ENCODE results near the gene DDX49.
"Not testable (repeated sequence)": the region's sequence is repeated elsewhere in the genome, so short reads cannot be mapped to it uniquely, and the experiment has no call there.

Gene DDX49

GRCh38 chr19:18949858-18950257, 30.3 kb downstream of the DDX49 start:
- H3K4me3 ChIP-seq (ENCODE audit: low read depth, low read length): no peak overlapping the region
- no peak for TF ChIP-seq CTCF (IDR thresholded peaks at IDR 0.05; ENCODE audit: borderline replicate concordance, insufficient read depth, low read depth, low read length)

DNA sequence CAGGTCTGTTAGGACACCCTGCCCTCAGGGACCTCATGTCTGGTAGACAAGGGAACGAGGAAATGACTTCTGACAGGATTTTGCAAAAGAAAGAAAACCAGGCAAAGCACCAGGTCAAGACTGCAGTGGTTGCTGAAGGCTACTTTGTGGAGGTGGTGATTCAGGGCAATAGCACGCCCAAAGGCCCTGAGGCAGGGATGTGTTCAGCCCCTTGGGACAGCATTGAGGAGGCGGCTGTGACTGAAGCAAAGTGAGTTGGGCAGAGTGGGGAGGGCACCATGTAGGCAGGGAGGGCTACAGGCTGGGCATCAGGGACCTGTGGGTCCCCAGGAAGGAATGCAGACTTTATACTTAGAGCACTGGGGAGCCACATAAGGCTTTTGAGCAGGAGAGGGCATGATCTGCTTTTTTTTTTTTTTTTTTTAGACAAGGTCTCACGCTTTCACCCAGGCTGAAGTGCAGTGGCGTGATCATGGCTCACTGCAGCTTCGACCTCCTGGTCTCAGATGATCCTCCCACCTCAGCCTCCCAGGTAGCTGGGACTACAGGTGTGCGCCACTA, 32.3 kb downstream of the DDX49 start:
- no peak overlapping the region for H3K4me3 ChIP-seq (ENCODE audit: low read depth, low read length)
- no peak for TF ChIP-seq CTCF (IDR thresholded peaks at IDR 0.05; ENCODE audit: borderline replicate concordance, insufficient read depth, low read depth, low read length)

DNA sequence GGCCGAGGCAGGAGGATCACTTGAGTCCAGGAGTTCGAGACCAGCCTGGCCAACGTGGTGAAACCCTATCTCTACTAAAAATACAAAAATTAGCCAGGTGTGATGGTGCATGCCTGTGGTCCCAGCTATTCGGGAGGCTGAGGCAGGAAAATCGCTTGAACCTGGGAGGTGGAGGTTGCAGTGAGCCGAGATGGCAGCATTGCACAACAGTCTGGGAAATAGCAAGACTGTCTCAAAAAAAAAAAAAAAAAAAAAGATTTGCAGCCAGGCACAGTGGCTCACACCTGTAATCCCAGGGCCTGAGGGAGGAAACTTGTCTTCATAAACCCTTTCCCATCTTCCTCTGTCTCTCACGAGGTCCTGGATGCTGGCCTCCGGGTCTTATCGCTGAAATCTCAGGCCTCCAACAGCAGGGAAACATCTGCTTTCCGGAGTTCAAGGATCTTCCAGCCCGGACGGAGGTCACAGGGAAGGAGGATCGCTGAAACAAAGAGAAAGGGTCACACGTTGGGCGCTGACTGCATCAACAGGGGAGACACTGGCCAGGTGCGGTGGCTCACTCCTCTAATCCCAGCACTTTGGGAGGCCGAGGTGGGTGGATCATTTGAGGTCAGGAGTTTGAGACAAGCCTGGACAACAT, 33.0 kb downstream of the DDX49 start:
- not testable (repeated sequence) for H3K4me3 ChIP-seq (ENCODE audit: low read depth, low read length)

- H3K4me3 ChIP-seq (ENCODE audit: low read depth, low read length): no peak overlapping the region
- TF ChIP-seq CTCF (IDR thresholded peaks at IDR 0.05; ENCODE audit: borderline replicate concordance, insufficient read depth, low read depth, low read length): no peak
These were observed 34.6 kb downstream of the DDX49 start for GRCh38 chr19:18954094-18954493.

DNA sequence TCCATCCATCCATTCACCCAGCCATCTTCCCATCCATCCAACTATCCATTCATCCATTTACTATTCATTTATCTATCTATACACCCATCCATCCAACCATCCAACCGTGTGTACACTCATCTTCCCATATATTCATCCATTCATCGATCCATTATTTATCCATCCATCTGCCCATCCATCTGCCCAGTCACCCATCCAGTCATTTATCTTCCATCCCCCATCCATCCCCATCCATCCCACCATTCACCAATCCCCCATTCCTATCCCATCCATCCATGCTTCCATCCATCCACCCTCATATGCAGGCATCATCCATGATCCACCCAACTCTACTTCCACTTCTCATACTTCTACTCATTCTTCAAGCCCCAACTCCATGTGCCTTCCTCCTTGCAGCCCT, 35.5 kb downstream of the DDX49 start:
- TF ChIP-seq CTCF (IDR thresholded peaks at IDR 0.05; ENCODE audit: borderline replicate concordance, insufficient read depth, low read depth, low read length): no peak
- no peak overlapping the region for H3K4me3 ChIP-seq (ENCODE audit: low read depth, low read length)

GRCh38 chr19:18960370-18960769, 40.9 kb downstream of the DDX49 start:
- no peak for TF ChIP-seq CTCF (IDR thresholded peaks at IDR 0.05; ENCODE audit: borderline replicate concordance, insufficient read depth, low read depth, low read length)
- no peak overlapping the region for H3K4me3 ChIP-seq (ENCODE audit: low read depth, low read length)

- TF ChIP-seq CTCF (IDR thresholded peaks at IDR 0.05; ENCODE audit: borderline replicate concordance, insufficient read depth, low read depth, low read length): no peak
- no peak overlapping the region for H3K4me3 ChIP-seq (ENCODE audit: low read depth, low read length)
These were observed 42.5 kb downstream of the DDX49 start for GRCh38 chr19:18961767-18962620.
